ENCODE results near the gene VAV1.

Gene VAV1

DNA sequence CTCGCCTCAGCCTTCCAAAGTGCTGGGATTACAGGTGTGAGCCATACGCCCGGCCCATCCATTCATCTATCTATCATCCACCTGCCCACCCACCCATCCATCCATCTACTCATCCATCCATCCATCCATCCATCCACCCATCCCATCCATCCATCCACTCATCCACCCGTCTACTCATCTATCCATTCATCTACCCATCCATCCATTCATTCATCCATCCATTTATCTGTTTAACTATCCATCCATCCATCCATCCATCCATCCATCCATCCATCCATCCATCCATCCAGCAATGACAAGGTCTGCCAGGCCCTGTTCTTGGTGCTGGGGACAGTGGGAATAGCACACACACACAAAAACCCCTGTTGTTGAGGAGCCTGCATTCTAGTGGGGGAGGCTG, 4.5 kb downstream of the VAV1 start:
- Histone ChIP-seq H3K27ac (ENCODE audit: low read depth, low read length, poor library complexity, severe bottlenecking) (no peak overlapping the region), H3K9me3 (ENCODE audit: low read length) (no peaks in the 10 kb centered on the region), H3K79me2 (ENCODE audit: insufficient read depth, low read length) (peaks cover 77% of the 10 kb centered on the region), H4K20me1 (ENCODE audit: insufficient read depth, low read length) (no peaks in the 10 kb centered on the region), H3F3A (ENCODE audit: insufficient read depth, low read length) (no peaks in the 10 kb centered on the region), H3K36me3 (ENCODE audit: insufficient read depth, low read length) (peaks cover 55% of the 10 kb centered on the region), H3K4me1 (ENCODE audit: insufficient read depth, low read length, severe bottlenecking) (peaks cover 38% of the 10 kb centered on the region), H3K4me2 (ENCODE audit: low read length) (no peak overlapping the region), H2AFZ (ENCODE audit: low read length) (no peak overlapping the region), H3K9me2 (ENCODE audit: low read depth, low read length) (no peaks in the 10 kb centered on the region), H3K4me3 (ENCODE audit: low read depth, low read length, poor library complexity, severe bottlenecking) (no peak overlapping the region), H3K9ac (ENCODE audit: low read length) (no peak overlapping the region), H3K27me3 (ENCODE audit: insufficient read depth, low read length) (no peaks in the 10 kb centered on the region)
- TF ChIP-seq EZH2 (IDR thresholded peaks at IDR 0.05; ENCODE audit: borderline replicate concordance, low read length) (no peak), CTCF (IDR thresholded peaks at IDR 0.05; ENCODE audit: low read length) (no peak)

DNA sequence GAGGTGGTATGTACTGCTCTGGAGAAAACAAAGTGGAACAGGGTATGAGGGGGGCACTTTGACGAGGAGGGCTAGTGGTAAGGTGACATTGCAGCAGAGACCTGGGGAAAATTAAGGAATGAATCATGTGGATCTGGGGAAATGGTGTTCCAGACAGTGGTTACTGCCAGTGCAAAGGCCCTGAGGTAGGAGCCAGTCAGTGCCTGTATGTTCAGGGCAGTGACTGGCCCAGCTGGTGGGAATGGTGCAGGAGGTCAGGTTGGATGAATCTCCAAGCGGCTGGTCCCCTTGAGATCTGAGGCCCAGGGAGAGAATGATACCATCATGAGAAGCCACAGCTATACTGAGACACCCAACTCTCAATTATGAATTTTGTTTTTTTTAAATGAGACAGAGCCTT, 4.9 kb downstream of the VAV1 start:
- TF ChIP-seq EZH2 (IDR thresholded peaks at IDR 0.05; ENCODE audit: borderline replicate concordance, low read length) (no peak), CTCF (IDR thresholded peaks at IDR 0.05; ENCODE audit: low read length) (no peak)
- Histone ChIP-seq H3K4me3 (ENCODE audit: low read depth, low read length, poor library complexity, severe bottlenecking) (no peak overlapping the region), H4K20me1 (ENCODE audit: insufficient read depth, low read length) (no peaks in the 10 kb centered on the region), H2AFZ (ENCODE audit: low read length) (no peak overlapping the region), H3F3A (ENCODE audit: insufficient read depth, low read length) (no peaks in the 10 kb centered on the region), H3K9ac (ENCODE audit: low read length) (no peak overlapping the region), H3K27ac (ENCODE audit: low read depth, low read length, poor library complexity, severe bottlenecking) (peak overlapping the region; percentile 20), H3K27me3 (ENCODE audit: insufficient read depth, low read length) (no peaks in the 10 kb centered on the region), H3K9me3 (ENCODE audit: low read length) (no peaks in the 10 kb centered on the region), H3K79me2 (ENCODE audit: insufficient read depth, low read length) (peaks cover 80% of the 10 kb centered on the region), H3K4me2 (ENCODE audit: low read length) (no peak overlapping the region), H3K9me2 (ENCODE audit: low read depth, low read length) (no peaks in the 10 kb centered on the region), H3K36me3 (ENCODE audit: insufficient read depth, low read length) (peaks cover 55% of the 10 kb centered on the region), H3K4me1 (ENCODE audit: insufficient read depth, low read length, severe bottlenecking) (peaks cover 35% of the 10 kb centered on the region)

DNA sequence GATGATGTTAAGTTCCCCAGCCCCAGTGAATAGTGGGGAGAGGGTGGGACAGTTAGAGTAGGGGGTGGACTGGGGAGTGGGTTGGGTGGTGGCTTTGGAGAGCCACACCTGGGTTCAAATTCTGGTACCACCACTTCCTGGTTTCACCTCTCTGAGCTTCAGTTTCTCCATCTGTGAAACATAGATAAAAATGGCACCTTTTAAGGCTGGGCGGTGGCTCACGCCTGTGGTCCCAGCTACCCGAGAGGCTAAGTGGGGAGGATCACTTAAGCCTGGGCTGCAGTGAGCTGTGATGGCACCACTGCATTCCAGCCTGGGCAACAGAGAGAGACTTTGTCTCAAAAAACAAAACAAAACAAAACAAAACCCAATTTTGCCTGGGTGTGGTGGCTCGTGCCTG, 5.9 kb downstream of the VAV1 start:
- Histone ChIP-seq H2AFZ (ENCODE audit: low read length) (no peak overlapping the region), H3K9me3 (ENCODE audit: low read length) (no peaks in the 10 kb centered on the region), H3K27ac (ENCODE audit: low read depth, low read length, poor library complexity, severe bottlenecking) (peak overlapping the region; percentile 47), H3K4me1 (ENCODE audit: insufficient read depth, low read length, severe bottlenecking) (peaks cover 35% of the 10 kb centered on the region), H3K9ac (ENCODE audit: low read length) (no peak overlapping the region), H3K79me2 (ENCODE audit: insufficient read depth, low read length) (peaks cover 82% of the 10 kb centered on the region), H3K36me3 (ENCODE audit: insufficient read depth, low read length) (peaks cover 55% of the 10 kb centered on the region), H3K4me3 (ENCODE audit: low read depth, low read length, poor library complexity, severe bottlenecking) (no peak overlapping the region), H3K4me2 (ENCODE audit: low read length) (no peak overlapping the region), H3K9me2 (ENCODE audit: low read depth, low read length) (no peaks in the 10 kb centered on the region), H3K27me3 (ENCODE audit: insufficient read depth, low read length) (no peaks in the 10 kb centered on the region), H3F3A (ENCODE audit: insufficient read depth, low read length) (no peaks in the 10 kb centered on the region), H4K20me1 (ENCODE audit: insufficient read depth, low read length) (no peaks in the 10 kb centered on the region)
- TF ChIP-seq EZH2 (IDR thresholded peaks at IDR 0.05; ENCODE audit: borderline replicate concordance, low read length): no peak
- TF ChIP-seq CTCF (IDR thresholded peaks at IDR 0.05; ENCODE audit: low read length): no peak
